Measurements from ENCODE around the gene RFX4.

DNA sequence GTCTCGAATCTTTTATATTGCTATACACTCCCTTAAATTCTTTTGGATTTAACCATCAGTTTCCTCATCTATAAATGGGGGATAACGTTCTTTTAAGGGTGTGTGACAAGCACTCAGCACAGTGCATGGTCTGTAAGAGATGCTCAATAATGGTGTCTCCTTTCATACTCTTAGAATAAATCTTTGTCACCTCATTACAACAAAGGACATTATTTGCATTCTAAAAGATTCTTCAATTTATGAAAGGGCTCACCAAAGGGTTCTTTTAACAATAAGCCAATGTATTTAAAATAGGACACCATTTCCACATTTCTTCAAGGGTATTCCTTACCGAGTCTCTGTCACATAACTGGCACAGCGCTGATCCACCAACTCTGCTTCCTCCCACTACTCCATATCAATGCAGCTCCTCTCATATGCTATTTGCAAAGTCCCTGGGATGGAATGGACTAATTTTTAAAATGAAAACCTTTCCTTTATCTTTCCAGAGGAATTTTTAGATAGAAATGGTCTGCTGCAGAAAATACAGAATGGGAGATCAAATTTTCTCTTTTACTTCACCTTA lies 162.5 kb downstream of the RFX4 start:
- TF ChIP-seq, protein P1, sequence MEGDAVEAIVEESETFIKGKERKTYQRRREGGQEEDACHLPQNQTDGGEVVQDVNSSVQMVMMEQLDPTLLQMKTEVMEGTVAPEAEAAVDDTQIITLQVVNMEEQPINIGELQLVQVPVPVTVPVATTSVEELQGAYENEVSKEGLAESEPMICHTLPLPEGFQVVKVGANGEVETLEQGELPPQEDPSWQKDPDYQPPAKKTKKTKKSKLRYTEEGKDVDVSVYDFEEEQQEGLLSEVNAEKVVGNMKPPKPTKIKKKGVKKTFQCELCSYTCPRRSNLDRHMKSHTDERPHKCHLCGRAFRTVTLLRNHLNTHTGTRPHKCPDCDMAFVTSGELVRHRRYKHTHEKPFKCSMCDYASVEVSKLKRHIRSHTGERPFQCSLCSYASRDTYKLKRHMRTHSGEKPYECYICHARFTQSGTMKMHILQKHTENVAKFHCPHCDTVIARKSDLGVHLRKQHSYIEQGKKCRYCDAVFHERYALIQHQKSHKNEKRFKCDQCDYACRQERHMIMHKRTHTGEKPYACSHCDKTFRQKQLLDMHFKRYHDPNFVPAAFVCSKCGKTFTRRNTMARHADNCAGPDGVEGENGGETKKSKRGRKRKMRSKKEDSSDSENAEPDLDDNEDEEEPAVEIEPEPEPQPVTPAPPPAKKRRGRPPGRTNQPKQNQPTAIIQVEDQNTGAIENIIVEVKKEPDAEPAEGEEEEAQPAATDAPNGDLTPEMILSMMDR (IDR thresholded peaks at IDR 0.05 in 4 of 5, conservative IDR thresholded peaks at IDR 0.05 in 1 of 5): no peak
- no peak for TF ChIP-seq POLR2A (IDR thresholded peaks at IDR 0.05)

Data from gastrocnemius medialis (tissue), 4 donors.